H9 (cell line): Measurements from ENCODE around the gene HERC4. TPM values are rescaled to one million over a fixed set of nuclear protein-coding genes. Genes with fewer than 3 reads are reported as not detected.

ENCODE experiments used
- DNase-seq: peaks from one replicate; pipeline ENCODE4 v3.0.0-alpha.2; 2017
- H2AFZ ChIP-seq: one replicate; pipeline ENCODE4 v1.6.1; 2013; ENCODE audit warnings: mild to moderate bottlenecking, low read length, control low read depth, moderate library complexity
- H2AK5ac ChIP-seq: 2 replicates; pipeline ENCODE4 v1.6.1; 2013; ENCODE audit warnings: low read length, control low read depth, mixed read lengths; ENCODE audit not compliant: insufficient read length
- H2BK120ac ChIP-seq: one replicate; pipeline ENCODE4 v1.6.1; 2013; ENCODE audit warnings: low read depth, mild to moderate bottlenecking, low read length, control low read depth, inconsistent platforms; ENCODE audit not compliant: poor library complexity, severe bottlenecking
- H2BK12ac ChIP-seq: 2 replicates; pipeline ENCODE4 v1.6.1; 2013; ENCODE audit warnings: low read length, control low read depth, mixed read lengths, low read depth; ENCODE audit not compliant: insufficient read length
- H2BK15ac ChIP-seq: 2 replicates; pipeline ENCODE4 v1.6.1; 2013; ENCODE audit warnings: low read depth, low read length, control low read depth
- H2BK20ac ChIP-seq: one replicate; pipeline ENCODE4 v1.6.1; 2013; ENCODE audit warnings: low read depth, mild to moderate bottlenecking, low read length, control low read depth, inconsistent platforms; ENCODE audit not compliant: poor library complexity, severe bottlenecking
- H2BK5ac ChIP-seq: 2 replicates; pipeline ENCODE4 v1.6.1; 2013; ENCODE audit warnings: low read length, control low read depth, mixed read lengths; ENCODE audit not compliant: insufficient read length
- H3K14ac ChIP-seq: 2 replicates; pipeline ENCODE4 v1.6.1; 2013; ENCODE audit warnings: low read length, control low read depth; ENCODE audit not compliant: insufficient read depth
- H3K18ac ChIP-seq: 2 replicates; pipeline ENCODE4 v1.6.1; 2013; ENCODE audit warnings: low read depth, mild to moderate bottlenecking, mixed read lengths, low read length, control low read depth; ENCODE audit not compliant: insufficient read length
- H3K23ac ChIP-seq: 2 replicates; pipeline ENCODE4 v1.6.1; 2013; ENCODE audit warnings: low read length, control low read depth, mixed read lengths, low read depth; ENCODE audit not compliant: insufficient read length
- H3K23me2 ChIP-seq: 2 replicates; pipeline ENCODE4 v1.6.1; 2013; ENCODE audit warnings: low read depth, mild to moderate bottlenecking, mixed read lengths, low read length, control low read depth; ENCODE audit not compliant: insufficient read length, poor library complexity, severe bottlenecking
- H3K27ac ChIP-seq: 2 replicates; pipeline ENCODE4 v1.5.1; 2013; ENCODE audit warnings: low read length, control low read depth, mixed read lengths, low read depth; ENCODE audit not compliant: insufficient read length
- H3K27me3 ChIP-seq: 2 replicates; pipeline ENCODE4 v1.6.1; 2013; ENCODE audit warnings: low read length, control low read depth, inconsistent platforms; ENCODE audit not compliant: insufficient read depth
- H3K4ac ChIP-seq: 2 replicates; pipeline ENCODE4 v1.6.1; 2013; ENCODE audit warnings: low read depth, mild to moderate bottlenecking, control low read depth, inconsistent platforms, low read length, moderate library complexity
- H3K4me1 ChIP-seq: 2 replicates; pipeline ENCODE4 v1.6.1; 2013; ENCODE audit warnings: low read length, control low read depth, inconsistent platforms; ENCODE audit not compliant: insufficient read depth
- H3K4me2 ChIP-seq: 2 replicates; pipeline ENCODE4 v1.6.1; 2013; ENCODE audit warnings: low read length, control low read depth, mixed read lengths; ENCODE audit not compliant: insufficient read length, insufficient read depth
- H3K56ac ChIP-seq: 2 replicates; pipeline ENCODE4 v1.6.1; 2013; ENCODE audit warnings: low read depth, mild to moderate bottlenecking, mixed read lengths, low read length, control low read depth; ENCODE audit not compliant: insufficient read length
- H3K79me1 ChIP-seq: 2 replicates; pipeline ENCODE4 v1.6.1; 2013; ENCODE audit warnings: low read depth, mild to moderate bottlenecking, moderate library complexity, low read length, control low read depth, inconsistent platforms; ENCODE audit not compliant: insufficient read depth, poor library complexity, severe bottlenecking
- H3K79me2 ChIP-seq: 2 replicates; pipeline ENCODE4 v1.6.1; 2013; ENCODE audit warnings: low read length, control low read depth, inconsistent platforms; ENCODE audit not compliant: insufficient read depth
- H3K9ac ChIP-seq: 2 replicates; pipeline ENCODE4 v1.6.1; 2013; ENCODE audit warnings: low read length, control low read depth, mixed read lengths; ENCODE audit not compliant: insufficient read length; ENCODE audit errors: extremely low read depth
- H3K9me3 ChIP-seq: one replicate; pipeline ENCODE4 v1.6.1; 2013; ENCODE audit warnings: low read depth, low read length, inconsistent platforms; ENCODE audit not compliant: control insufficient read depth
- H3T11ph ChIP-seq: one replicate; pipeline ENCODE4 v1.6.1; 2013; ENCODE audit warnings: mild to moderate bottlenecking, low read length, control low read depth, inconsistent platforms
- H4K20me1 ChIP-seq: one replicate; pipeline ENCODE4 v1.6.1; 2013; ENCODE audit not compliant: control insufficient read depth, insufficient read length, insufficient read depth
- H4K5ac ChIP-seq: 2 replicates; pipeline ENCODE4 v1.6.1; 2013; ENCODE audit warnings: low read depth, mild to moderate bottlenecking, mixed read lengths, low read length, control low read depth; ENCODE audit not compliant: insufficient read length
- H4K8ac ChIP-seq: replicated peaks from 2 replicates; pipeline ENCODE4 v1.6.1; 2013; ENCODE audit warnings: low read length, control low read depth, mixed read lengths, low read depth; ENCODE audit not compliant: insufficient read length
- H4K91ac ChIP-seq: 2 replicates; pipeline ENCODE4 v1.6.1; 2013; ENCODE audit warnings: low read depth, mild to moderate bottlenecking, moderate library complexity, mixed read lengths, low read length, control low read depth; ENCODE audit not compliant: insufficient read length
- H3K27ac Mint-ChIP-seq, 3 experiments: 2 replicates in 2 of 3; 3 replicates in 1 of 3; pipeline ENCODE4 v1.8.0; 2020 to 2021; ENCODE audit warnings: mixed read lengths in 3 of 3, mild to moderate bottlenecking in 1 of 3, moderate library complexity in 1 of 3
- H3K27me3 Mint-ChIP-seq: 2 replicates; pipeline ENCODE4 v1.8.0; 2021; ENCODE audit warnings: low read depth, mild to moderate bottlenecking, moderate library complexity, mixed read lengths
- H3K36me3 Mint-ChIP-seq, 3 experiments: 2 replicates in 2 of 3; 3 replicates in 1 of 3; pipeline ENCODE4 v1.8.0; 2020 to 2021; ENCODE audit warnings: low read depth in 3 of 3, mixed read lengths in 3 of 3; ENCODE audit not compliant: insufficient read depth in 1 of 3
- H3K4me1 Mint-ChIP-seq, 2 experiments: 2 replicates each; pipeline ENCODE4 v1.8.0; 2020; ENCODE audit warnings: mixed read lengths in 2 of 2
- H3K4me3 Mint-ChIP-seq, 2 experiments: 2 replicates in 1 of 2; 3 replicates in 1 of 2; pipeline ENCODE4 v1.8.0; 2020 to 2021; ENCODE audit warnings: mild to moderate bottlenecking in 2 of 2, mixed read lengths in 2 of 2, moderate library complexity in 1 of 2
- H3K9me3 Mint-ChIP-seq, 2 experiments: 2 replicates in 1 of 2; 3 replicates in 1 of 2; pipeline ENCODE4 v1.8.0; 2020; ENCODE audit warnings: mild to moderate bottlenecking in 2 of 2, mixed read lengths in 2 of 2, moderate library complexity in 1 of 2
- CTCF ChIP-seq: fragments of 200-600 bp; sonication (generic); conservative IDR thresholded peaks from 3 replicates; pipeline ENCODE4 v1.8.0; 2021; ENCODE audit warnings: antibody characterized with exemption, mild to moderate bottlenecking
- WGBS: extraction: QIAGEN DNeasy Blood & Tissue Kit; methylation state at CpG from one replicate; pipeline ENCODE4 v1.1.7; 2013; ENCODE audit warnings: missing lambda C conversion rate, low lambda C conversion rate, mixed read lengths; ENCODE audit not compliant: insufficient read length; ENCODE audit errors: extremely low coverage; 5-methylcytosine and 5-hydroxymethylcytosine counted together
- total RNA-seq: library from RNA; stranded (reverse); gene quantifications from 2 replicates; pipeline ENCODE4 v1.2.1, GENCODE V29; 2021

The HERC4 gene
- total RNA-seq, 1 experiment from 2014 or later, result 24.5 TPM

- no peak overlapping the region for H3K4me3 Mint-ChIP-seq
- H3K27me3 Mint-ChIP-seq, result no peaks in the 10 kb centered on the region
- Histone ChIP-seq H3K18ac (no peak overlapping the region), H4K5ac (no peak overlapping the region), H3K4me2 (no peak overlapping the region), H2BK15ac (no peak overlapping the region), H3K4me1 (peaks cover 8% of the 10 kb centered on the region; the same call in 1 of the 2 replicates), H4K8ac (no peak overlapping the region), H3K79me2 (no peaks in the 10 kb centered on the region), H3K79me1 (no peaks in the 10 kb centered on the region), H3T11ph (no peak overlapping the region), H3K27me3 (no peaks in the 10 kb centered on the region), H3K56ac (no peak overlapping the region), H2BK12ac (no peak overlapping the region), H3K23ac (no peak overlapping the region), H2AFZ (no peak overlapping the region), H3K27ac (no peak overlapping the region), H3K23me2 (no peaks in the 10 kb centered on the region), H2BK5ac (no peak overlapping the region), H3K14ac (no peak overlapping the region), H3K9me3 (no peaks in the 10 kb centered on the region), H3K9ac (no peak overlapping the region), H2BK120ac (no peak overlapping the region), H4K20me1 (no peaks in the 10 kb centered on the region), H4K91ac (no peak overlapping the region), H3K4ac (no peak overlapping the region), H2BK20ac (no peak overlapping the region), H2AK5ac (no peak overlapping the region)
- H3K9me3 Mint-ChIP-seq, result peaks cover 0 to 3% of the 10 kb centered on the region in 2 experiments; a peak in 1 of 5 replicates
- peaks cover 23 to 24% of the 10 kb centered on the region in 2 experiments for H3K4me1 Mint-ChIP-seq
- H3K36me3 Mint-ChIP-seq, result peaks cover 21 to 49% (median 41%) of the 10 kb centered on the region in 3 experiments; a peak in 6 of 7 replicates
- no peak for DNase-seq
- peak overlapping the region in 2 of 3 experiments; percentile 55 to 56; a peak in 4 of 7 replicates for H3K27ac Mint-ChIP-seq
- TF ChIP-seq CTCF, result no peak
- WGBS, result no CpG with 5 or more reads among the region's 5 CpGs
These were observed 96.3 kb downstream of the HERC4 start for GRCh38 chr10:67978749-67979148.
